CD4-positive, CD25-positive, alpha-beta regulatory T cell (primary cell): ENCODE data around the gene METTL6. TPM values are rescaled to one million over a fixed set of nuclear protein-coding genes. Genes with fewer than 3 reads are reported as not detected.
A peak's percentile ranks its signal among the peaks of the same experiment; 100 is the strongest.
"Not testable (repeated sequence)": the region's sequence is repeated elsewhere in the genome, so short reads cannot be mapped to it uniquely, and the experiment has no call there.

ENCODE experiments used
- ATAC-seq, 2 donors: fragments of 150-1000 bp; cut with Tn5 transposase; one replicate each; pipeline ENCODE4 v1.10.0; 2021; ENCODE audit warnings: low read depth in 2 of 2, moderate number of reproducible peaks in 2 of 2, moderate library complexity in 1 of 2
- DNase-seq, 3 donors: peaks; one replicate each; pipeline versions ENCODE4 v3.0.0 to v3.0.0-alpha.2; 2012 to 2022; ENCODE audit warnings: mixed read lengths in 1 of 3
- H3K27ac ChIP-seq: one replicate; pipeline ENCODE4 v1.7.0; 2013; ENCODE audit warnings: mild to moderate bottlenecking, low read length; ENCODE audit not compliant: insufficient read depth, poor library complexity, severe bottlenecking
- H3K27me3 ChIP-seq: one replicate; pipeline ENCODE4 v1.7.0; 2013; ENCODE audit warnings: low read length; ENCODE audit not compliant: control insufficient read depth, insufficient read depth
- H3K36me3 ChIP-seq: one replicate; pipeline ENCODE4 v1.7.0; 2013; ENCODE audit warnings: mild to moderate bottlenecking, low read length, moderate library complexity; ENCODE audit not compliant: control insufficient read depth, insufficient read depth
- H3K4me1 ChIP-seq: 2 replicates; pipeline ENCODE4 v1.7.0; 2013; ENCODE audit warnings: mild to moderate bottlenecking, low read length; ENCODE audit not compliant: insufficient read depth, control insufficient read depth, poor library complexity, severe bottlenecking
- H3K4me3 ChIP-seq: one replicate; pipeline ENCODE4 v1.7.0; 2013; ENCODE audit warnings: low read depth, mild to moderate bottlenecking, low read length, moderate library complexity
- H3K9me3 ChIP-seq, 2 experiments: 1 replicate in 1 of 2; 2 replicates in 1 of 2; pipeline ENCODE4 v1.7.0; 2013; ENCODE audit warnings: low read length in 2 of 2, mild to moderate bottlenecking in 1 of 2, moderate library complexity in 1 of 2; ENCODE audit not compliant: control insufficient read depth in 2 of 2
- H3K27ac Mint-ChIP-seq, 3 donors: one replicate each; pipeline ENCODE4 v1.8.0; 2020 to 2022; ENCODE audit warnings: mild to moderate bottlenecking in 3 of 3, mixed read lengths in 3 of 3, moderate library complexity in 2 of 3
- H3K27me3 Mint-ChIP-seq: one replicate; pipeline ENCODE4 v1.8.0; 2022; ENCODE audit warnings: mild to moderate bottlenecking, mixed read lengths
- H3K36me3 Mint-ChIP-seq: one replicate; pipeline ENCODE4 v1.8.0; 2020; ENCODE audit warnings: mixed read lengths
- H3K4me1 Mint-ChIP-seq, 4 donors: one replicate each; pipeline ENCODE4 v1.8.0; 2020 to 2022; ENCODE audit warnings: mixed read lengths in 4 of 4, mild to moderate bottlenecking in 1 of 4
- H3K4me3 Mint-ChIP-seq, 4 donors: one replicate each; pipeline ENCODE4 v1.8.0; 2020 to 2022; ENCODE audit warnings: mild to moderate bottlenecking in 4 of 4, mixed read lengths in 4 of 4, moderate library complexity in 3 of 4
- H3K9me3 Mint-ChIP-seq, 7 donors: one replicate each; pipeline ENCODE4 v1.8.0; 2020 to 2022; ENCODE audit warnings: mixed read lengths in 7 of 7, mild to moderate bottlenecking in 3 of 7, moderate library complexity in 2 of 7
- polyA plus RNA-seq, 4 donors: library from polyadenylated mRNA; unstranded; fragments of 300-500 nt; fragmentation: Illumina TruSeq; gene quantifications; one replicate each; pipeline ENCODE4 v1.2.3, GENCODE V29; 2021
- total RNA-seq: library from RNA; stranded (reverse); gene quantifications from one replicate; pipeline ENCODE4 v1.2.3, GENCODE V29; 2022

Gene METTL6
- total and polyA plus RNA-seq, 5 donors from 2014 or later, result 9.4 to 18.0 (median 16.1) TPM

DNA sequence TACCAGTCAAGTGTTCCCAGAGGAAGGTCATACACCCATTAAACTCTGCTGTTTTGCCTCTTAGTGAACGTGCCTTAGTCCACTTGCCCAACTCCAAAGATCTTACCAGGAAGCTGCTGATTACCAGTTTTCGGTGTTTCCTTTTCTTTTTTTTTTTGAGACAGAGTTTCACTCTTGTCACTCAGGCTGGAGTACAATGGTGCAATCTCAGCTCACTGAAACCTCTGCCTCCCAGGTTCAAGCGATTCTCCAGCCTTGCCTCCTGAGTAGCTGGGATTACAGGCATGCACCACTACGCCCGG, 40.7 kb downstream of the METTL6 start:
- H3K4me3 ChIP-seq, ATAC-seq, H3K36me3 Mint-ChIP-seq, DNase-seq, H3K9me3 Mint-ChIP-seq, H3K27me3 Mint-ChIP-seq, H3K27ac Mint-ChIP-seq, H3K27me3 ChIP-seq, H3K4me3 Mint-ChIP-seq, H3K27ac ChIP-seq, H3K9me3 ChIP-seq, H3K4me1 ChIP-seq, H3K36me3 ChIP-seq, H3K4me1 Mint-ChIP-seq: not testable (repeated sequence)

DNA sequence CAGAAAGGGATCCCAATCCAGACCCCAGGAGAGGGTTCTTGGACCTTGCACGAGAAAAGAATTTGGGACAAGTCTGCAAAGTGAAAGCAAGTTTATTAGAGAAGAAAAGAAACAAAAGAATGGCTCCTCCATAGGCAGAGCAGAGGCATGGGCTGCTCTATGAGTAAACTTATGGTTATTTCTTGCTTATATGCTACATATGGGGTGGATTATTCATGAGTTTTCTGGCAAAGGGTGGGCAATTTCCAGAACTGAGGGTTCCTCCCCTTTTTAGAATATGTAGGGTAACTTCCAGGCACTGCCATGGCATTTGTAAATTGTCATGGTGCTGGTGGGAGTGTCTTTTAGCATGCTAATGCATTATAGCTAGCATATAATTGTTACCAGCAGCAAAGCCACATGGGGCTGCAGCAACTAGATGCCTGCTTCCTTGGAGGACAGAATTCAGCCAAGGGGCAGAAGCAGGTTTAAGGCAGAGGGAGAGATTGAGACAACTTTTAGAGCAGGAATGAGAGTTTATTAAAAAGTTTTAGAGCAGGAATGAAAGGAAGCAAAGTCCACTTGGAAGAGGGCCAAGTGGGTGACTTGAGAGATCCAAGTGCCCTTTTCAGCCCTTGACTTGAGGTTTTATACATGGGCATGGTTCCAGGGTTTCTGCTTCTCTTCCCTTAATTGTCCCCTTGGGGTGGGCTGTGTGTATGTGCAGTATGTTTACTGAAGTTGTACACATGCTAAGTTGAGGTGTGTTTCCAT, 41.3 kb downstream of the METTL6 start:
- peaks cover 0 to 9% (median 0%) of the 10 kb centered on the region in 4 donors for H3K4me1 Mint-ChIP-seq
- ATAC-seq (no peak), DNase-seq (no peak)
- Histone ChIP-seq H3K4me3 (no peak overlapping the region), H3K9me3 (no peaks in the 10 kb centered on the region), H3K27me3 (no peaks in the 10 kb centered on the region), H3K4me1 (no peaks in the 10 kb centered on the region), H3K36me3 (no peaks in the 10 kb centered on the region), H3K27ac (no peak overlapping the region)
- H3K27me3 Mint-ChIP-seq, result peaks cover 5% of the 10 kb centered on the region
- H3K9me3 Mint-ChIP-seq, result peaks cover 0 to 4% (median 0%) of the 10 kb centered on the region in 7 donors
- peaks cover 3% of the 10 kb centered on the region for H3K36me3 Mint-ChIP-seq
- H3K27ac Mint-ChIP-seq, result no peak overlapping the region
- H3K4me3 Mint-ChIP-seq, result no peak overlapping the region

DNA sequence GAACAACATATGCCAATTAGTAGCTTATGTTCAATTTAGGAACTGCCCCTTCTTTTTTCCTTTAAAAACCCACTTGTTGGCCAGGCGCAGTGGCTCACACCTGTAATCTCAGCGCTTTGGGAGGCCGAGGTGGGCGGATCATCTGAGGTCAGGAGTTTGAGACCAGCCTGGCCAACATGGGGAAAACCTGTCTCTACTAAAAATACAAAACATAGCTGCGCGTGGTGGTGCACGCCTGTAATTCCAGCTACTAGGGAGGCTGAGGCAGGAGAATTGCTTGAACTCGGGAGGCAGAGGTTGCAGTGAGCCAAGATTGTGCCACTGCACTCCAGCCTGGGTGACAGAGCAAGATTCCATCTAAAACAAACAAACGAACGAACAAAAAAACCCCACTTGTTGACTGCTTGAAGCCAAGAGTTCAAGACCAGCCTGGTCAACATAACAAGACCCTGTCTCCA, 42.1 kb downstream of the METTL6 start:
- not testable (repeated sequence) for H3K4me1 ChIP-seq, ATAC-seq, H3K27ac Mint-ChIP-seq, H3K27me3 ChIP-seq, H3K36me3 Mint-ChIP-seq, H3K4me3 Mint-ChIP-seq, H3K4me3 ChIP-seq, DNase-seq, H3K4me1 Mint-ChIP-seq, H3K36me3 ChIP-seq, H3K27ac ChIP-seq, H3K27me3 Mint-ChIP-seq, H3K9me3 ChIP-seq, H3K9me3 Mint-ChIP-seq

DNA sequence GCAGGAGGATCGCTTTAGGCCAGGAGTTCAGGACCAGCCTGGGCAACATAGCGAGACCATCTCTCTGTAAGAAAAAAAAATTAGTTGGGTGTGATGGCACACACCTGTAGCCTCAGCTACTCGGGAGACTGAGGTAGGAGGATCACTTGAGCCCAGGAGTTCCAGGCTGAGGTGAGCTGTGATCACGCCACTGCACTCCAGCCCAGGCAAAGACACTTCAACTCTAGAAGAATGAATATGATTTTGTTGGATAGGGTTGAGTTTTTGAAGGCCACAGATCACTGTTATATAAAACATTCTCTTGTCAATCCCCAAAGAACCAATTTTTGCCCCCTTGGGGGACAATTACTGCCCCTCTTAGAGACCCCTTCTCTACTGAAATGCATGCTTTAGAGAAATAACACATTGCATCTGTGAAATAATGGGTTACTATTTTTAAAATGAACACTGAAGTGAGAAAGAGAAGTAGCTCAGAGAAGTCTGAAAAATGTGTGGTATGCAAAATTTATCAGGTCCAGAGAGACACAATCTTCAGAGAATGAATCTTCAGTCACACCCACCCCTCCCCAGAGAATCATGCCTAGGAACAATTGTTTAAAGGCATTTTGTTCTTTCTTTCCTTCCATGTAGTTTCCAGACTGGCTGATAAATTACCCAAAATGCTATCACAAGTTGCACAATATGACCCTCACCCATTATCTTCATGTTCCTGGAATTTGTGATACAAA, 42.7 kb downstream of the METTL6 start:
- Mint-ChIP-seq H3K27me3 (peaks cover 5% of the 10 kb centered on the region), H3K9me3 (peaks cover 0 to 4% (median 0%) of the 10 kb centered on the region in 7 donors), H3K27ac (no peak overlapping the region), H3K4me1 (peaks cover 0 to 9% (median 0%) of the 10 kb centered on the region in 4 donors), H3K36me3 (peaks cover 3% of the 10 kb centered on the region), H3K4me3 (no peak overlapping the region)
- no peaks in the 10 kb centered on the region for H3K36me3 ChIP-seq
- ATAC-seq (no peak), DNase-seq (no peak)
- H3K27me3 ChIP-seq, result no peaks in the 10 kb centered on the region
- H3K27ac ChIP-seq, result no peak overlapping the region
- no peak overlapping the region for H3K4me3 ChIP-seq
- no peaks in the 10 kb centered on the region for H3K4me1 ChIP-seq
- no peaks in the 10 kb centered on the region for H3K9me3 ChIP-seq

DNA sequence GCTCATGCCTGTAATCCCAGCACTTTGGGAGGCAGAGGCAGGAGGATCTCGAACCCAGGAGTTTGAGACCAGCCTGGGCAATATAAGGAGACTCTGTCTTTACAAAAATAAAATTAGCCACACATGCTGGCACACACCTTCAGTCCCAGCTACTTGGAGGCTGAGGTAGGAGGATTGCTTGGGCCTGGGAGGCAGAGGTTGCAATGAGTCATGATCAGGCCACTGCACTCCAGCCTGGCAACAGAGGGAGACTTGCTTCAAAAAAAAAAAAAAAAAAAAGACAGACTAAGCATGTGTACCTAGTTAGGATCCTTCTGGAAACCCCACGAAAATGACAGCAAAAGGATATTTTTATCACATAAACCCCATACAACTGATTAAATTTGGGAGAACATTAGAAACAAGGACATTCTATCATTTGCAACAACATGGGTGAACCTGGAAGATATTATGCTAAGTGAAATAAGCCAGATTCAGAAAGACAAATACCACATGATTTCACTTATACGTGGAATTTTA, 44.9 kb downstream of the METTL6 start:
- ATAC-seq, result no peak
- no peaks in the 10 kb centered on the region for H3K36me3 Mint-ChIP-seq
- H3K4me3 Mint-ChIP-seq, result no peak overlapping the region
- Histone ChIP-seq H3K27ac (no peak overlapping the region), H3K4me1 (peaks cover 5% of the 10 kb centered on the region), H3K36me3 (no peaks in the 10 kb centered on the region), H3K4me3 (no peak overlapping the region), H3K9me3 (no peaks in the 10 kb centered on the region), H3K27me3 (no peaks in the 10 kb centered on the region)
- DNase-seq, result no peak
- peaks cover 0 to 4% (median 0%) of the 10 kb centered on the region in 7 donors for H3K9me3 Mint-ChIP-seq
- H3K4me1 Mint-ChIP-seq, result peaks cover 0 to 18% (median 8%) of the 10 kb centered on the region in 4 donors
- H3K27ac Mint-ChIP-seq, result no peak overlapping the region
- H3K27me3 Mint-ChIP-seq, result peaks cover 5% of the 10 kb centered on the region

DNA sequence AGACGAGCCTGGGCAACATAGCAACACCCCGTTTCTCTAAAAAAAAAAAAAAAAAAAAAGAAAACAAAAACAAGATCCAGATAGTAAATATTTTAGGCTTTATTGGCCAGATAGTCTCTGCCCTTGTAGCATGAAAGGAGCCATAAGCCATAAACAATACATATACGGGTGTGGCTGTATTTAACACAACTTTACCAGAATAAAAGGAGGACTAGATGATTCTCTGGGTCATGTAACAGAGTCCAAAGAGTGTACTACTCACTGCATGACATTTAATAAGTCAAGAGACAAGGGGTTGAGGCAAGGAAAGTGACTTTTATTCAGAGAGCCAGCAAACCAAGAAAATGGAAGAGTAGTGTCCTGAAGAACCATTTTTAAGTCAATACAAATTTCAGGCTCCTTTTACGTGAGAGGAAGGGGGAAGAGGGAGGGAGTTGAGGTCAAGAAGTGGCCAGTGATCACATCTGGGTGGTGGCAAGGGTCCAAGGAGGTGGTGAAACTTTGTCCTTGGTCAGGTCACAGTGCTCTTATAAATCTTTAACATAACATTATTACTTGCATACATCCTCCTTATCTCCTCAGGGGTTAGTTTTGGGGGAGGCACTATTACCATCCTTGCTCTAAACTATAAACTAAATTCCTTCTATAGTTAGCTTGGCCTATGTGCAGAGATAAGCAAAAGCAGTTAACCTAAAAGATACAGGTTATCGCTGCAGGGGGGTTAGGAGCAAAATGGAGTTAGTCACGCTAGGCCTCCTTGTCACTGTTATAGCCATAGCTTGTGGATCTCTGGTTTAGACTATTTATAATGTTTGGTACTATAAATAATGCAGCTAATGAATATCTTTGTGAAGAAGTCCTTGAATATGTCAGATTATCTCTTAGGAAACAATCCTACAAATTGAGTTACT, 46.1 kb downstream of the METTL6 start:
- Mint-ChIP-seq H3K4me1 (peaks cover 0 to 18% (median 8%) of the 10 kb centered on the region in 4 donors), H3K27ac (no peak overlapping the region)
- ATAC-seq, result no peak

DNA sequence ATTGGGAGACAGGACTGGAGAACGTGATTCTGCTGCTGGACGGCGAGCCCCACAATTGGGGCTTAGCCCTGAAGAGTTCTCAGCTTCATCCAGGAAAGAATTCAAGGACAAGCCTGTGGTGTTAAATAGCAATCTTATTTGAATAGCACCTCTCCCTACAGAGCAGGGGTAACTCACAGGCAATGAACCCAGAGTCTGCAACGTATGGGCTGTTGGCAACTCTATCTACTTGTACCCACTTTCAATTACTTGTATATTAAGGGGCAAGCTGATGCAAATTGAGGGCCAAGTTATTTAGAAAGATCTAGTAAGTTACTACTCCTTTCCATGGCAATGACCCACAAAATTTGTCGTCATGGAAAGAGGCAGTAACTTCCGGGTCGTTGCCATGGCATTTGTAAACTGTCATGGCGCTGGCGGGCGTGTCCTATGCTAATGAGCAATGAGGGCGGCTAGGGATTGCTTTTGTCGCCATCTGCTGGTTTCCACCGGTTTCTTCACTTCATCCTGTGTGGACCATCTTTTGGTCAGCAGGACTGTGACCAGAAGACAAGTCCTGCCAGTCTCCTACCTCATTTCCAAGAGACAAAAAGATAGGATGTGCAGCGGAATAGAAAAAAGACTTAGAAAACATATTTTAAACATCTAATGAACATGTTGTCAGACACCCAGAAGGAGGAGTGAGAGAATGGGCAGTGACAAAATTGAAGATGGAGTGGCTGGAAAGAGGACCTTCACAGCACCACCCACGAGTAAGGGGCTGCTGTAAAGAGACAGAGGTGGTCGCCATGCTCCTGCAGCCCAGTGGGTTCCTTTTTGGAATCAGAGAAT, 49.2 kb downstream of the METTL6 start:
- Histone ChIP-seq H3K27me3 (no peaks in the 10 kb centered on the region), H3K4me1 (peaks cover 5% of the 10 kb centered on the region), H3K27ac (peak overlapping the region; percentile 86), H3K4me3 (peak overlapping the region; percentile 53), H3K36me3 (no peaks in the 10 kb centered on the region), H3K9me3 (no peaks in the 10 kb centered on the region)
- H3K36me3 Mint-ChIP-seq, result no peaks in the 10 kb centered on the region
- H3K4me1 Mint-ChIP-seq, result peaks cover 0 to 9% (median 8%) of the 10 kb centered on the region in 4 donors
- H3K27me3 Mint-ChIP-seq, result peaks cover 5% of the 10 kb centered on the region
- H3K27ac Mint-ChIP-seq, result peak overlapping the region; percentile 80 to 95 (median 90)
- ATAC-seq (peak; percentile 94 to 95), DNase-seq (peak; percentile 92 to 96 (median 94))
- peak overlapping the region in 3 of 4 donors; percentile 3 to 24 (median 11) for H3K4me3 Mint-ChIP-seq
- no peaks in the 10 kb centered on the region for H3K9me3 Mint-ChIP-seq

More for the DNA sequence above, 46.1 kb downstream of the METTL6 start:
- Mint-ChIP-seq H3K9me3 (peaks cover 0 to 3% (median 0%) of the 10 kb centered on the region in 7 donors), H3K27me3 (peaks cover 5% of the 10 kb centered on the region), H3K36me3 (no peaks in the 10 kb centered on the region), H3K4me3 (no peak overlapping the region)
- Histone ChIP-seq H3K27ac (no peak overlapping the region), H3K4me1 (peaks cover 5% of the 10 kb centered on the region), H3K36me3 (no peaks in the 10 kb centered on the region), H3K4me3 (no peak overlapping the region), H3K27me3 (no peaks in the 10 kb centered on the region), H3K9me3 (no peaks in the 10 kb centered on the region)
- DNase-seq, result no peak
